Skin epidermis (tissue), 12 donors: ENCODE data around the gene SIGLEC10.
A peak's percentile ranks its signal among the peaks of the same experiment; 100 is the strongest.
"Not testable (repeated sequence)": the region's sequence is repeated elsewhere in the genome, so short reads cannot be mapped to it uniquely, and the experiment has no call there.

ENCODE experiments used
- H3K27ac ChIP-seq, 21 experiments: fragments of 200-600 bp; sonication (generic) in 11 of 21; one replicate each; pipeline ENCODE4 v1.5.0; 2020; ENCODE audit warnings: mild to moderate bottlenecking in 3 of 21, inconsistent platforms in 2 of 21, moderate library complexity in 2 of 21
- H3K4me3 ChIP-seq, 7 experiments: fragments of 200-600 bp; sonication (generic) in 2 of 7; one replicate each; pipeline ENCODE4 v1.5.0; 2020; ENCODE audit warnings: inconsistent platforms in 2 of 7, mild to moderate bottlenecking in 2 of 7, moderate library complexity in 1 of 7

SIGLEC10 gene

GRCh38 chr19:51440846-51441409, 23.5 kb upstream of the SIGLEC10 start:
- H3K4me3 ChIP-seq: peak overlapping the region in 1 of 7 experiments; percentile 6
- peak overlapping the region in 6 of 21 experiments; percentile 25 to 66 (median 61) for H3K27ac ChIP-seq

- H3K27ac ChIP-seq: no peak overlapping the region
- H3K4me3 ChIP-seq: no peak overlapping the region
Measured at GRCh38 chr19:51440052-51440451, 22.6 kb upstream of the SIGLEC10 start.

- no peak overlapping the region for H3K27ac ChIP-seq
- H3K4me3 ChIP-seq: no peak overlapping the region
Measured at GRCh38 chr19:51439021-51439465, 21.6 kb upstream of the SIGLEC10 start.

- Histone ChIP-seq H3K27ac (no peak overlapping the region), H3K4me3 (no peak overlapping the region)
Measured at GRCh38 chr19:51434456-51434855, 17.0 kb upstream of the SIGLEC10 start.

GRCh38 chr19:51433043-51433442, 15.6 kb upstream of the SIGLEC10 start:
- H3K4me3 ChIP-seq: no peak overlapping the region
- H3K27ac ChIP-seq: no peak overlapping the region

- H3K4me3 ChIP-seq: no peak overlapping the region
- no peak overlapping the region for H3K27ac ChIP-seq
Measured at GRCh38 chr19:51431124-51431523, 13.7 kb upstream of the SIGLEC10 start.

- Histone ChIP-seq H3K27ac (no peak overlapping the region), H3K4me3 (no peak overlapping the region)
Measured at GRCh38 chr19:51430221-51430620, 12.8 kb upstream of the SIGLEC10 start.

GRCh38 chr19:51427201-51427600, 9.8 kb upstream of the SIGLEC10 start:
- Histone ChIP-seq H3K4me3 (no peak overlapping the region), H3K27ac (no peak overlapping the region)

GRCh38 chr19:51422053-51422448, 4.6 kb upstream of the SIGLEC10 start:
- Histone ChIP-seq H3K4me3 (no peak overlapping the region), H3K27ac (no peak overlapping the region)

GRCh38 chr19:51421229-51422052, 4.0 kb upstream of the SIGLEC10 start:
- H3K4me3 ChIP-seq: no peak overlapping the region
- H3K27ac ChIP-seq: no peak overlapping the region

- H3K27ac ChIP-seq, H3K4me3 ChIP-seq: not testable (repeated sequence)
Measured at GRCh38 chr19:51420511-51420910, 3.1 kb upstream of the SIGLEC10 start.

- Histone ChIP-seq H3K27ac (no peak overlapping the region), H3K4me3 (no peak overlapping the region)
Measured at GRCh38 chr19:51418707-51419106, 1.3 kb upstream of the SIGLEC10 start.

GRCh38 chr19:51417810-51418157, 342 bp upstream of the SIGLEC10 start:
- peak overlapping the region in 10 of 21 experiments; percentile 39 to 76 (median 62) for H3K27ac ChIP-seq
- no peak overlapping the region for H3K4me3 ChIP-seq

- H3K27ac ChIP-seq: peak overlapping the region in 4 of 21 experiments; percentile 39 to 76 (median 68)
- not testable (repeated sequence) for H3K4me3 ChIP-seq
Measured at GRCh38 chr19:51416422-51416821, 1.0 kb downstream of the SIGLEC10 start.

GRCh38 chr19:51415187-51415586, 2.3 kb downstream of the SIGLEC10 start:
- H3K27ac ChIP-seq: no peak overlapping the region

GRCh38 chr19:51410950-51411748, 6.3 kb downstream of the SIGLEC10 start:
- H3K4me3 ChIP-seq: no peak overlapping the region
- no peak overlapping the region for H3K27ac ChIP-seq

More at GRCh38 chr19:51415187-51415586, 2.3 kb downstream of the SIGLEC10 start:
- no peak overlapping the region for H3K4me3 ChIP-seq

GRCh38 chr19:51407511-51408131, 9.8 kb downstream of the SIGLEC10 start:
- Histone ChIP-seq H3K4me3 (no peak overlapping the region), H3K27ac (peak overlapping the region in 1 of 21 experiments; percentile 34)

GRCh38 chr19:51402117-51402516, 15.3 kb downstream of the SIGLEC10 start:
- Histone ChIP-seq H3K4me3 (no peak overlapping the region), H3K27ac (no peak overlapping the region)

- H3K27ac ChIP-seq: peak overlapping the region in 1 of 21 experiments; percentile 19
- not testable (repeated sequence) for H3K4me3 ChIP-seq
Measured at GRCh38 chr19:51399936-51400335, 17.5 kb downstream of the SIGLEC10 start.

GRCh38 chr19:51399231-51399630, 18.2 kb downstream of the SIGLEC10 start:
- H3K4me3 ChIP-seq: no peak overlapping the region

More at GRCh38 chr19:51399231-51399630, 18.2 kb downstream of the SIGLEC10 start:
- H3K27ac ChIP-seq: peak overlapping the region in 1 of 21 experiments; percentile 19
